Stimulated activated CD4-positive, alpha-beta T cell treated with anti-CD3 and anti-CD28 coated beads, TNF-alpha, amount 100 ng/mL, for 1 hour (primary cell): Measurements from ENCODE around the gene BLMH.

ENCODE experiments used
- DNase-seq, 3 donors: peaks; one replicate each; pipeline ENCODE4 v3.0.0-alpha.2; 2020; ENCODE audit warnings: low read depth in 3 of 3, low spot score in 1 of 3

BLMH gene

GRCh38 chr17:30308406-30308805 is 16.7 kb upstream of the BLMH start:
- DNase-seq = no peak

- DNase-seq = no peak
Measured at GRCh38 chr17:30304778-30305177, 13.0 kb upstream of the BLMH start.

DNA sequence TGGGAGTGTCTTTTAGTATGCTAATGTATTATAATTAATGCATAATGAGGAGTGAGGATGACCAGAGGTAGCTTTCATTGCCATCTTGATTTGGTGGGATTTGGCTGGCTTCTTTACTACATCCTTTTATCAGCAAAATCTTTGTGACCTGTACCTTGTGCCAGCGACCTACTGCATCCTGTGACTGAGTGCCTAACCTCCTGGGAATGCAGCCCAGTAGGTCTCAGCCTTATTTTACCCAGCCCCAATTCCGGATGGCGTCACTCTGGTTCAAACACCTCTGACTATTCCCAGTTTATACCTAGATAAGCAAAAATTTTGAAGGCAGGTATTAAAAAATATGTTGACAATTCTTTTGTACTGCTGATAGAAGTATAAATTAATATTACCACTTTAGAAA is 10.5 kb upstream of the BLMH start:
- no peak for DNase-seq

DNA sequence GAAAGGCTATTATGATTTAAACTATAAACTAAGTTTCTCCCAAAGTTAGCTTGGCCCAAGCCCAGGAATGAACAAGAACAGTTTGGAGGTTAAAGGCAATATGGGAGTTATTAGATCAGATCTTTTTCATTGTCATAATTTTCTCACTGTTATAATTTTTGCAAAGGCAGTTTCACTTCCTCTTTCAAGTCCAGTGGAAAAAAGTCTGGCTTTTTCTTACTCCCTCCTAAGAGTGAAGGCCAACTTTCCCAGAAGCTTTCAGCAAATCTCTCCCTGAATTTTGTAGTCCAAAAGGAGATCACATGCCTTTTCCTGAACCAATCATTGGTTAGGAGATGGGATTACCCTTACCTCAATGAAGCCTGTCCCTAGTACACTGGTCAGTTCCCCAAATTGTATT is 9.1 kb upstream of the BLMH start:
- DNase-seq = no peak

GRCh38 chr17:30299000-30299399 is 7.3 kb upstream of the BLMH start:
- DNase-seq = no peak

GRCh38 chr17:30297715-30298114 is 6.0 kb upstream of the BLMH start:
- DNase-seq = no peak

GRCh38 chr17:30296499-30297080 is 4.8 kb upstream of the BLMH start:
- no peak for DNase-seq

DNA sequence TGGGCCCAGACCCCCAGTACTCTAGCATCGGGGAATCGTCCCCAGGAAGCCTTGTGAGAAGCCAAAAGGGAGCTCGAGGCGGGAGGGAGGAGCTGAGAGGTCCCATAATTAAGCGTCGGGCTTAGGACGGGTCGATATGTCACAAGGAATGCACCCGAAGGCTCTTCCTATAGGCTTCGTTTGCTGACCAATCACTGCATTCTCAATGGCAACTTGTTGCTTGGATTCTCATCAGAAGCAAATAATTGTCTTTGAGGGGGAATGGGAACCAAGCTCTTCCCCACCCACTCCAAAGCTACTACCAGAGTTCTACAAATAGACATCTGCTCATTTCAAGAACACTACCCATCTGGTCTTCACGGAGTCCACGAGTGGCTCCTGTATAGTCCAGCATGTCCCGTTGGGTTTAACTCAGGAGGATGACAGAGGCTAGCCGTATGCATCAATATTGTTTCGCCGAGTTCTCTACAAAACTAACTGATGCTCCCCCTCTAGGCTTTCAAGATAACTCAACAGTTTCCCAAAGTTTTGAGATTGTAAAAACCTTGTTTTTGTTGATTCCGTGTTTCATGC is 628 bp upstream of the BLMH start:
- DNase-seq = no peak

DNA sequence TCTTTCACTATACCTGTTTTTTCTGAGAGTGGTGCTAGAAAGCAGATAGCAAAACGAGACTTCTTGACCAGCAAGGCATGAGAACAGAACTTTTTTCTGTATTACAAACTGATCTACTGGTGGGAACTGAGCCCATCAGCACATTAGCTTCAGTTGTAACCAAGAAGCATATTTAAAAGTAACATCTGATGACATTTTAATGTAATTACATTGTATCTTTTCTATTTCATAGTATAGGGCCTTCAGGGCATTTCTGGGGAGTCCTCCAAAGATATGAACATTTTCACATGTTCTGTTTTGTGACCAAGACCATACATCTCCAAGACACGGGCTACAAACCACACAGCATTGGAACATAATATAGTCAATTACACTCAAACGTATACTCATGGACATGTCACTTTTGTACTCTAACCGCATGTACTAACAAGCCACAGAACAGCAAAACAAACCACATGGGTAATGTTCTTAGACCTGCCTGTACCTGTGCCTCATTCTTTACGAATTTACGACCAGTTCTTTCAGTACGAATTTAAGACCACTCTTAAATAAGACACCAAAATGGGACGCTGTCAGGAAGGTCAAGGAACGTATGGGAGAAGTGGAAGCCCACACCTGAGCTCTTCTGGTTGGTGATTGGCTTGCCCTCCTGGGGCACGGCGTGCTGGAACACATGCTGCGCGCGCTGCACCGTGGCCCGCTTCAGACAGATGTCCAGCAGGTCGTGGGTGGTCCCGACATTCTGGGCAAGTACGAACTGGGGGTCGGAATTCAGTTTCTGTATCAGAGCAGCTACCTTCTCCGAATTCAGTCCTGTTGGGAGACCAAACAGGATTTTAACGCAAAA is 825 bp downstream of the BLMH start:
- DNase-seq = peak in 1 of 3 donors; percentile 15

DNA sequence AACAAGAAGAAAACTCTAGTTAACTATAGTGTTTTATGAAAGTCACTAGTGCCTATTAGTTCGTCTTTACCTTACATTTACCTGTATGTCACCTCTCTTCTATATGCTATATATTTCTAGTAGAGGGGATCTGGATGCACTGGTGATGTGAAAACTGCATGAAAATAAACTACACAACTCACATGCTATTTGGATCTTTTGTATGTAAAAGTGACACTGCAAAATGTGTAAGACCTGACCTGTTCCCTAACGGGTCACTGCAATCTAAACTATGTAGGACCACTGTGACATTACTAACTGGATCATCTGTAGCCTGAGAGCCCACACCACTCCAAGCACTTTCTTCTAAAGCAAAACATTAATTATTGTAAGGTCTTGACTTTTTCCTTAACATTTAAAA is 1.7 kb downstream of the BLMH start:
- DNase-seq = no peak

- no peak for DNase-seq
Measured at GRCh38 chr17:30279156-30279555, 12.6 kb downstream of the BLMH start.

GRCh38 chr17:30278032-30278431 is 13.7 kb downstream of the BLMH start:
- DNase-seq = no peak

GRCh38 chr17:30275911-30276310 is 15.8 kb downstream of the BLMH start:
- no peak for DNase-seq

- DNase-seq = no peak
Measured at GRCh38 chr17:30274887-30275286, 16.9 kb downstream of the BLMH start.

DNA sequence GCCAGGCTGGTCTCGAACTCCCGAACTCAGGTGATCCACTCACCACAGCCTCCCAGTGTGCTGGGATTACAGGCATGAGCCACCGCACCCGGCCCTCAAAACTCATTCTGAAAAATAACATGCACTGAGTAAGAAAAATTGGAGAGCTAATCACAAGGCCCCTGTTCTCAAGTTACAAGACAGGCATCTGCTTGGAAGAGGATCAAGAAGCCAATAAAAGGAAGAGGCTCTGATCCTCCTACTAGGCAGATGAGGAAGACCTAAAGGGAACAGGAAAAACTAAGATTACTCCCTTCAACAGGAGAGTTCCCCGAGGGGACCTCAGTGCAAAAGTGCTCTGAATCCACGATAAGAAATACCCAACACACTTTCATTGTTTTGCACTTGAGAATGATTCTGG is 18.4 kb downstream of the BLMH start:
- DNase-seq = no peak

DNA sequence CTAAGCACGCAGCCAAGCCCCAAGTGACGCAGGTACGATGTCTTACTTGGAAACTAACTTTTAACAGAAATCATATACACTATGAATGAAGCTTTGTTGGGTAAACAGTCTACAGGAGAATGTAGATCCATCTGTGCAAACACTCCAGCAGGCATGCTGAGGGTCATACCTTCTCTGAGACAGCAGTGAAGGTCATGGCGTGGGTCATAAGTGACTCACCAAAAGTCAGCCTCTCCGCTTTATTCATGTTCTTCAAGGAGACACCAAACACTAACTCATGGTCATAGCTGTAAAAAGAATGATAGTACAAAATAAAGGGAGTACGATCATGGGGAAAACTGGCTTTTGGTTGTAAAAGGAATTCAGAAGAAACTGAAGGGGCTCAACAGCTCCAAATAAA is 20.6 kb downstream of the BLMH start:
- no peak for DNase-seq

DNA sequence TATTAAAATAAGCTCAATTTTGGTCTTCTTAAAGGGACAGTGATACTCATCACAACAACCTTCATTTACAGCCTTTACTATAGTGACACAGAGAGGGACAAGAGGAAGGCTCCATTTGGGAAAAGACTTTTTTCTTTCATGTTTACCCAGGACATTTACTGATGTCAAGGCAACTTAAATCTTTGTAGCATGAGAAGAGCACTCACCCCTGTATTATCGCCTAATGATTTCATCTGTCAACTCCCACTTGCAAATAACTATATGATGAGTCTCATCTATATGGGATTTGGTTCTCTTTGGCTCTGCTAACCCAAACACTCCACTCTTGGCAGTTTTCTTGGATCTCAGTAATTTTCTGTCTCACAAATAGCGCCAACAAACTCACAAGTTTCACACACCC is 24.1 kb downstream of the BLMH start:
- DNase-seq = no peak

- no peak for DNase-seq
Measured at GRCh38 chr17:30263552-30264333, 28.0 kb downstream of the BLMH start.

DNA sequence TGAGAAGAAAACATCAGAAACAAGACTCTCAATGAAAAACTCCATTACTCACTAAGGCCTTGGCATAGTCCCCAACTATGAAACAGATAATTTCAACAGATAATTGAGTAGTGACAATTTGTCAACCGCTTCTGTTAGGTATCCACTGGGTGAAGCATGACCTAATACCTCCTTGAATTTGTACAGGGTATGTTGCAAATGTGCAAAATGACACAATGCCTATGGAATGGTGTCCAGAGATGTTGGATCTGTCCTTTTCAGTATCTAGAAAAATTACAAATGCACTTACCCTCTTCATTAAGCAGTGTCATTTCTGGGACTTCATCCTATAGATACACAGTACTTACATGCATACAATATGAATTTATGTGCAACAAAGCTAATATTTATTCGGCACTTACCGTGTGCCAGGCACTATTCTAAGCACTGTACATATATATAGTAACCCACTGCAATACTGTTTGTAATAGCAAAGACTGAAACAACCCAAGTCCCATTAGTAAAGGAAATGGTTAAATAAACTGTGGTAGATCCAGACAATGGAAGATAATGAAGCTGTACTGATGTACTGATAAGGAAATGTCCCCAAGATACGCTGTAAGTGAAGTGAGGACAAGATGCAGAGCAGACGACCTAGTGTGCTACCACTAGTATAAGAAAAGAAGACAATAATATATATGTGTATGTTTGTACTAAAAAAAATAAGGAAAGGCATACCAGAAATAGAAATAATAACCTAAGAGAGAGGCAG is 34.8 kb downstream of the BLMH start:
- DNase-seq = no peak

DNA sequence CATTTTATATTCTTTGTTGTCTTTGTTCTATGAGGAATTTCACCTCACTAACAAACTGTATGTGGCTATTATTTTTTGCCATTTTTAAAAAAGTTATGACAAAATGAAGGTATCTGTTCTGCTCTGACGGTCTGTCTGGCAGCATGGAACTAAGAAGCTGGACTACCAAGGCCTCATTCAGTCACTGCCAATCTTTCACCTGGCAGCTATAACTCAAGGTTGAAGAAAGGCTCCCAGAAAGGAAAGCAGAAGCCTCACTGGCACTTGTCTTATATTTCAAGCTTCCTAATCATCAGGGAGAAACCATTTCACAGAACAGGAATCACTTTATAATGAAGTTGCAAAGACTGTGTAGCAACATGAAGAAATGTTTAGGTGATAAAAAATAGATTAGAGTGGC is 37.6 kb downstream of the BLMH start:
- DNase-seq = no peak

DNA sequence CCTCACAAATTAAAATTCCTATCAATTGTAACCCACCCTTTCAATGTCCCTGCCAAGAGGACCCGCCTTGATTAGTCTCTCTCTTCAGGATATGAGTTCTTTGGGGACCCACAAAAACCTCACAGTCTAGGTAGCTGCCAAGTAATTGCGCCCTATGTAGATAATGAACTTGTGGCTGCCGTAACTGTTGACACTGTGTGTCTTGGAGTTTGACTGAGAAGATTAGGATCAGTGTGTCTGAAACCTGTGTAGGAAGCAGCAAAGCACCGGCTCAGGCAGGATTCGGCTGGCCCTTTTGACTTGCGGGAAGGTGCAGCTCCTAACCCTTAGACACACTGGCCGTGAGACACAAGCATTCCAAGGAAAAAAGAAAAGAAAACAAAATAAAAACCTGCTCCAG is 38.4 kb downstream of the BLMH start:
- DNase-seq = no peak
